GM23248 (cell line): ENCODE data around the gene GAPVD1. TPM values are rescaled to one million over a fixed set of nuclear protein-coding genes. Genes with fewer than 3 reads are reported as not detected.

Experiments
- DNase-seq: peaks from one replicate; pipeline ENCODE4 v3.0.0-alpha.2; 2015
- H2AFZ ChIP-seq: fragments of 200-600 bp; sonication (generic); 2 replicates; pipeline ENCODE4 v1.6.1; 2016; ENCODE audit warnings: antibody characterized with exemption
- H3F3A ChIP-seq: fragments of 200-600 bp; sonication (generic); 2 replicates; pipeline ENCODE4 v1.6.1; 2016; ENCODE audit warnings: mild to moderate bottlenecking, antibody characterized with exemption, mixed run types; ENCODE audit not compliant: insufficient read depth
- H3K27ac ChIP-seq: fragments of 200-600 bp; sonication (generic); 2 replicates; pipeline ENCODE4 v1.5.1; 2016; ENCODE audit warnings: mild to moderate bottlenecking
- H3K27me3 ChIP-seq: fragments of 200-600 bp; sonication (generic); replicated peaks from 2 replicates; pipeline ENCODE4 v1.6.1; 2016; ENCODE audit warnings: mild to moderate bottlenecking; ENCODE audit not compliant: insufficient read depth
- H3K36me3 ChIP-seq: fragments of 200-600 bp; sonication (generic); 2 replicates; pipeline ENCODE4 v1.6.1; 2016; ENCODE audit warnings: low read depth, mild to moderate bottlenecking
- H3K4me1 ChIP-seq: fragments of 200-600 bp; sonication (generic); 2 replicates; pipeline ENCODE4 v1.6.1; 2016; ENCODE audit warnings: mild to moderate bottlenecking; ENCODE audit not compliant: insufficient read depth
- H3K4me2 ChIP-seq: fragments of 200-600 bp; sonication (generic); one replicate; pipeline ENCODE4 v1.6.1; 2016; ENCODE audit warnings: mild to moderate bottlenecking; ENCODE audit not compliant: unreplicated experiment
- H3K4me3 ChIP-seq: fragments of 200-600 bp; sonication (generic); 2 replicates; pipeline ENCODE4 v1.5.1; 2016; ENCODE audit warnings: mild to moderate bottlenecking
- H3K79me2 ChIP-seq: fragments of 200-600 bp; sonication (generic); 2 replicates; pipeline ENCODE4 v1.6.1; 2016; ENCODE audit warnings: mild to moderate bottlenecking; ENCODE audit not compliant: insufficient read depth
- H3K9ac ChIP-seq: fragments of 200-600 bp; sonication (generic); 2 replicates; pipeline ENCODE4 v1.6.1; 2016; ENCODE audit warnings: mild to moderate bottlenecking
- H3K9me2 ChIP-seq: fragments of 200-600 bp; sonication (generic); 2 replicates; pipeline ENCODE4 v1.6.1; 2016; ENCODE audit warnings: mixed run types, mild to moderate bottlenecking, moderate library complexity; ENCODE audit not compliant: insufficient read depth
- H3K9me3 ChIP-seq: fragments of 200-600 bp; sonication (generic); one replicate; pipeline ENCODE4 v1.6.1; 2017; ENCODE audit warnings: low read depth
- H4K20me1 ChIP-seq: fragments of 200-600 bp; sonication (generic); 2 replicates; pipeline ENCODE4 v1.6.0; 2016; ENCODE audit not compliant: insufficient read depth
- EZH2 ChIP-seq: fragments of 200-600 bp; sonication (generic); IDR thresholded peaks from 2 replicates; pipeline ENCODE4 v1.6.1; 2018; ENCODE audit warnings: antibody characterized with exemption, mild to moderate bottlenecking; ENCODE audit not compliant: insufficient read depth, poor library complexity, severe bottlenecking
- EZH2phosphoT487 ChIP-seq: fragments of 200-600 bp; sonication (generic); IDR thresholded peaks from 2 replicates; pipeline ENCODE4 v1.6.1; 2018; ENCODE audit warnings: antibody characterized with exemption, moderate library complexity, mild to moderate bottlenecking, low read depth; ENCODE audit not compliant: insufficient read depth
- WGBS, 2 experiments: methylation state at CpG; one replicate each; pipeline ENCODE4 v1.1.6; 2015 to 2017; ENCODE audit warnings: low lambda C conversion rate in 2 of 2, low coverage in 1 of 2; ENCODE audit errors: missing lambda C conversion rate in 2 of 2; 5-methylcytosine and 5-hydroxymethylcytosine counted together
- in situ Hi-C: fragments of 300-500 bp; cut with MboI; formaldehyde crosslinking; loops from 2 replicates; pipeline ENCODE4 v1.15.0; 2020
- polyA plus RNA-seq: library from polyadenylated mRNA; unstranded; fragments of >200 nt; fragmentation: Nextera tagmentation; extraction: Ambion mirVana; gene quantifications from 2 replicates; pipeline ENCODE4 v1.2.1, GENCODE V29; 2016
- total RNA-seq: library from RNA; depleted of rRNA; stranded (reverse); fragments of >200 nt; shearing (Covaris generic); gene quantifications from 2 replicates; pipeline ENCODE4 v1.2.3, GENCODE V29; 2014

GAPVD1 gene
- total and polyA plus RNA-seq, 2 experiments from 2014 or later = 33.6 to 39.5 TPM

- Histone ChIP-seq H3F3A (no peaks in the 10 kb centered on the region), H3K27ac (no peak overlapping the region), H3K27me3 (no peaks in the 10 kb centered on the region), H3K4me1 (peaks cover 9% of the 10 kb centered on the region), H3K4me3 (no peak overlapping the region), H4K20me1 (no peaks in the 10 kb centered on the region), H2AFZ (no peak overlapping the region), H3K36me3 (peaks cover 62% of the 10 kb centered on the region), H3K4me2 (no peak overlapping the region), H3K9ac (no peak overlapping the region), H3K9me2 (no peaks in the 10 kb centered on the region), H3K9me3 (no peaks in the 10 kb centered on the region), H3K79me2 (0 out of 2 replicates have a peak, but pooled peaks cover 2% of the 10 kb centered on the region)
- in situ Hi-C loops = no loop called here
- no peak for TF ChIP-seq EZH2
- TF ChIP-seq EZH2phosphoT487 = no peak
- WGBS, 2 experiments = 74 to 80% methylated on average over 3 of the region's 3 CpGs
- DNase-seq = no peak
These were observed 77.3 kb downstream of the GAPVD1 start for GRCh38 chr9:125338929-125339328.

DNA sequence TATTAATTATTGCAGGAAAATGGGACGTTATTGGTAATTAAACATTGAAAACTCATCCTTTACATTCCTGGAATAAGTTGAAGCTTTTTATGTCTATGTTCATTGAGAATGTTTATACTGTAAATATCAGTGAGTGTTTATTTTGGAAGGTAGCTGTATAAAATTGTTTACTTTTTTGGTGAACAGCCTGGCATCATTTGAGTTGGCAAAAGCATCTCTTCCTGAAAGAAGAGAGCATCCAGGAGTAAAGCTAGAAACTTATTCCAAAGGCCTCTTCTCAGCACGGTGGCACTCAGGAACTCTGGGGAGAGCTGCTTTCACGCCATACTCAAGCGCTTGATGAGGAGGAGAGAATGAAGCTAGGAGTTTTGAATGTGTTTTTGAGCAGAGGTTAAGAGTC is 79.9 kb downstream of the GAPVD1 start:
- Histone ChIP-seq H4K20me1 (no peaks in the 10 kb centered on the region), H2AFZ (no peak overlapping the region), H3K27me3 (no peaks in the 10 kb centered on the region), H3K4me3 (no peak overlapping the region), H3K9me3 (no peaks in the 10 kb centered on the region), H3K9me2 (no peaks in the 10 kb centered on the region), H3K4me1 (peaks cover 12% of the 10 kb centered on the region), H3K27ac (no peak overlapping the region), H3K9ac (no peak overlapping the region), H3K4me2 (no peak overlapping the region), H3F3A (no peaks in the 10 kb centered on the region), H3K79me2 (0 out of 2 replicates have a peak, but pooled peaks cover 2% of the 10 kb centered on the region), H3K36me3 (peaks cover 52% of the 10 kb centered on the region)
- no peak for DNase-seq
- in situ Hi-C loops = no loop called here
- WGBS, 2 experiments = 84 to 91% methylated on average over 4 of the region's 4 CpGs
- TF ChIP-seq EZH2phosphoT487 (no peak), EZH2 (no peak)

DNA sequence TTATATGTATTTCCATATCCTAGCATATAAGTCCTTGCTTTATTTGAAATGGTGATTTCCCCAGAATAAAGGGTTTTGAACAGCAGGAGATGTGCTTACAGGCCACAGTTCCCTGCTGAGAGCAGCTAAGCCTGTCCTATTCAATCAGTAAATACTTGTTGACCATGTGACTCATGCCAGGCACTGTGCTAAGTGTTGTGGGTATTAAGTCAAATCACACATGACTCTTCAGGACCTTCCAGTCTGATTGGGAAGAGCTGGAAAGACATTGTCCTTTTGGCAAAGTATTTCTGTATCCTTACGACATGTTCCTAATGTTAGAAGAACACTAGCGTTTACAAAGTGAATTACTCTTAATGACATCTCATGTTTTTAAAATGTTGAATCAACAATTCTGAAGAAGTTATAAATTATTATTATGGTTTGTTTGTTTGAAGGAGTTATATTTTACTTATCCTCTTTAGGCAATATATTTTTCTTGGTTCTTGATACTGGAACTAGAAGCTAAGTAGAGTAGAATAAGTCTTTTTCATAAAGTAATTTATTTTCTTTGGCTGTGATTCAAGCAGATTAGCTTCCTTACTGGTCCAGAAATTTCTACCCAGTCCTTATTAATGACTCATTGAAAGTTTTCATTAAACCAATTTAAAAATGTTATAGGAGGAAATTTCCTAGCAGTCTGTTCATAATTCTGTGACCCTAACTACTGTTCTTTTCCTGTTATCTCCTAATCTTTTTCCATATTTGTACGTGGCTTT is 82.1 kb downstream of the GAPVD1 start:
- TF ChIP-seq EZH2phosphoT487 (no peak), EZH2 (no peak)
- Histone ChIP-seq H3K27ac (no peak overlapping the region), H3K9me3 (no peaks in the 10 kb centered on the region), H2AFZ (no peak overlapping the region), H3K9me2 (no peaks in the 10 kb centered on the region), H3F3A (no peaks in the 10 kb centered on the region), H3K4me1 (peaks cover 12% of the 10 kb centered on the region), H3K4me2 (no peak overlapping the region), H3K27me3 (no peaks in the 10 kb centered on the region), H3K36me3 (peaks cover 34% of the 10 kb centered on the region), H3K79me2 (no peaks in the 10 kb centered on the region), H3K9ac (no peak overlapping the region), H3K4me3 (no peak overlapping the region), H4K20me1 (no peaks in the 10 kb centered on the region)
- peak; percentile 61 for DNase-seq
- WGBS, 2 experiments = 41 to 45% methylated on average over 3 of the region's 3 CpGs
- in situ Hi-C loops = no loop called here

DNA sequence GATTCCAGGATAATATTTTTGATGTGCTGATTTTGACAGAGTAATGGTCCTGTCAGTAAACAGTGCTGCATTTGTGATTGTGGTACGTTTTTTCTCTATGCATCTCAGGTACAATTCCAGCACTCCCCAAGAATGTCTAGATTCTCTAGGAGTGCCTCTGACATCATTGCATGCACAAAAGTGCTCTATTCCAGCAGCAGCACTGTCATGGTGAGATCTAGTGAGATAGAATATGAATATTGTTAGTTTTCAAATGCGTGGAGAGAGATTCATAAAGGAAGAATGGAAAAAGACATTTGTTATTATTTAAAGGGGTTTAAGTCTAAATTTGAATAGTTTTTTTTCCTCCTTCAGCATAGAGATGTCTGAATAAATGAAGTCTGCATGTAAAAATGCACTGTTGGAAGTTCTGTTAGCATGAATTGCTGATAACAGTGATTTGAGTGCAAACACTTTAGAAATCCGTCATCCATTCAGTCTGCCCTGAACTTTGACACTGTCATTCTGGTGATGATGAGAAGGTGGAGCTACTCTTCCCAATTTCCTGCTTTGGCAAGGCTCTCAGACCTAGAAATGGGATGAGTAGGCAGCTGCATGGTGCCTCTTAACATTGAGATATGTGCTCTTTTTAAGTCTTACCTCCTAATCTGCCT is 84.6 kb downstream of the GAPVD1 start:
- no peak overlapping the region for H3K4me2 ChIP-seq

More for the DNA sequence above, 84.6 kb downstream of the GAPVD1 start:
- Histone ChIP-seq H2AFZ (no peak overlapping the region), H3K4me3 (no peak overlapping the region), H4K20me1 (no peaks in the 10 kb centered on the region), H3K9ac (no peak overlapping the region), H3K79me2 (no peaks in the 10 kb centered on the region), H3K36me3 (peaks cover 46% of the 10 kb centered on the region), H3K4me1 (peaks cover 12% of the 10 kb centered on the region), H3F3A (no peaks in the 10 kb centered on the region), H3K27ac (no peak overlapping the region), H3K27me3 (no peaks in the 10 kb centered on the region), H3K9me3 (no peaks in the 10 kb centered on the region), H3K9me2 (no peaks in the 10 kb centered on the region)
- in situ Hi-C loops = no loop called here
- DNase-seq = no peak
- WGBS, 2 experiments = 95 to 99% methylated on average over 3 of the region's 3 CpGs
- TF ChIP-seq EZH2phosphoT487 = no peak
- no peak for TF ChIP-seq EZH2
